ENCODE data around the gene AOX1.

AOX1 gene

DNA sequence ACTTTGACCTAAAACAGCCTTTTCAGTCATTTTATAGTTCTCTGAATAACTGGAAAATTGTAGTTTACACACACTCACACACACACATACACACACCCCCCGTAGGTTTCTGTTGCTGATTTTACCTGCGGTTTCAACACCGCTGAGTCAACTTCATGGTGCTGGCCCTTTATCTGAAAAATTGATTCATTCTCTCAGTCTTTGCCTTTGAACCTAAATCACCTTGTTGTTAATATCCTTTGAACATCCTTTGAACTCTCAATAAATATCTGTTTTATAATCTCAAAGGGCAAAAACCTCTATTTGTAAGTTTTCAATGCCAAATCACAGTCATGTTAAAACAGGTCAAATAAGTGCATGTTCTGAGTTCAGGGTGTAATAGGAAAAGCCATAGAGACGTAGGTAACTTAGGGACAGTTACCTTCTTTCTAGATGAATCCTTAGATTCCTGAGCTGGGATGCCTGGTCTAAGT lies 116.9 kb downstream of the AOX1 start:
- no peaks in the 10 kb centered on the region for H3K36me3 ChIP-seq (replicated peaks)
- no peak overlapping the region for H3K27ac ChIP-seq
- H3K27me3 ChIP-seq (replicated peaks), result no peaks in the 10 kb centered on the region
- no peak overlapping the region for H3K4me3 ChIP-seq (ENCODE audit: low read depth, low read length)
- TF ChIP-seq, protein P1, sequence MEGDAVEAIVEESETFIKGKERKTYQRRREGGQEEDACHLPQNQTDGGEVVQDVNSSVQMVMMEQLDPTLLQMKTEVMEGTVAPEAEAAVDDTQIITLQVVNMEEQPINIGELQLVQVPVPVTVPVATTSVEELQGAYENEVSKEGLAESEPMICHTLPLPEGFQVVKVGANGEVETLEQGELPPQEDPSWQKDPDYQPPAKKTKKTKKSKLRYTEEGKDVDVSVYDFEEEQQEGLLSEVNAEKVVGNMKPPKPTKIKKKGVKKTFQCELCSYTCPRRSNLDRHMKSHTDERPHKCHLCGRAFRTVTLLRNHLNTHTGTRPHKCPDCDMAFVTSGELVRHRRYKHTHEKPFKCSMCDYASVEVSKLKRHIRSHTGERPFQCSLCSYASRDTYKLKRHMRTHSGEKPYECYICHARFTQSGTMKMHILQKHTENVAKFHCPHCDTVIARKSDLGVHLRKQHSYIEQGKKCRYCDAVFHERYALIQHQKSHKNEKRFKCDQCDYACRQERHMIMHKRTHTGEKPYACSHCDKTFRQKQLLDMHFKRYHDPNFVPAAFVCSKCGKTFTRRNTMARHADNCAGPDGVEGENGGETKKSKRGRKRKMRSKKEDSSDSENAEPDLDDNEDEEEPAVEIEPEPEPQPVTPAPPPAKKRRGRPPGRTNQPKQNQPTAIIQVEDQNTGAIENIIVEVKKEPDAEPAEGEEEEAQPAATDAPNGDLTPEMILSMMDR (IDR thresholded peaks at IDR 0.05; ENCODE audit: low read depth, low read length, missing control alignments), result no peak
- DNase-seq, result no peak
- in situ Hi-C loops (cut with HindIII; ENCODE audit: low pct_ligation_motif_present, low sequenced_read_pairs), result no loop called here

DNA sequence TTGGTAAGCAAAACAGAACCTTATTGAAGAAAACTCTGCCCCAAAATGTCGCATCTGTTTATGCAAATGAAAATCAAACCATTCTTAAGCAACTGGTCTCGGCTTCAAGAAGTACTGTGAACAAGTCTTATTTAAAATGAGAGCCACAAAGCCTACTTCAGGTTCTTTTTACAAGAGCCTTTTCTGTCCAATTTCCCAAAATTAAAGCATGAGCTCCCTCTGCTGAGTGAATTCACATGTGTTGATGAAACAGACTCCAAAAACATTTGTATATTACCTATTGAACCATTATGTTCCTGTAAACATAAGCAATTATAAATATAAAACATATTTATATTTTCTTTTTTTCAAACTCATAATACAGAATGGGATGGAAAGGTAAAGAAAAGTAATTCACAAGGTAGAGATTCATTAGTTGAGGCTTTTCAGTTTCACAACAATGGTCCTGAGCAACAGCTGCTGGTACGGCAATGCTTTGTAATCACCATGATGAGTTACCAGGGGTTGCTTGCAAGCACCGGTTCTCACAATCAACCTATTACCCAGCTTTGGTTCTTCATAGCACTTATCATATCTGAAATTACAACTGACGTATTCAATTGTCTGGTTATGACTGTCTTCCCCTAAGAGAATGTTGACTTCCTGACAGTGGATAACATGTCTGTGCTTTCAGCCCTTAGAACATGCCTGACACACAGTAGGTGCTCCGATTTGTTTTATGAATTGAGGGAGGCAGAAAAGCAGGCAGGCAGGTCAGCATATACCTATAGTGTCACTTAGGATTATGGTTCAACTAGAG lies 117.5 kb downstream of the AOX1 start:
- peak; percentile 67 for DNase-seq

DNA sequence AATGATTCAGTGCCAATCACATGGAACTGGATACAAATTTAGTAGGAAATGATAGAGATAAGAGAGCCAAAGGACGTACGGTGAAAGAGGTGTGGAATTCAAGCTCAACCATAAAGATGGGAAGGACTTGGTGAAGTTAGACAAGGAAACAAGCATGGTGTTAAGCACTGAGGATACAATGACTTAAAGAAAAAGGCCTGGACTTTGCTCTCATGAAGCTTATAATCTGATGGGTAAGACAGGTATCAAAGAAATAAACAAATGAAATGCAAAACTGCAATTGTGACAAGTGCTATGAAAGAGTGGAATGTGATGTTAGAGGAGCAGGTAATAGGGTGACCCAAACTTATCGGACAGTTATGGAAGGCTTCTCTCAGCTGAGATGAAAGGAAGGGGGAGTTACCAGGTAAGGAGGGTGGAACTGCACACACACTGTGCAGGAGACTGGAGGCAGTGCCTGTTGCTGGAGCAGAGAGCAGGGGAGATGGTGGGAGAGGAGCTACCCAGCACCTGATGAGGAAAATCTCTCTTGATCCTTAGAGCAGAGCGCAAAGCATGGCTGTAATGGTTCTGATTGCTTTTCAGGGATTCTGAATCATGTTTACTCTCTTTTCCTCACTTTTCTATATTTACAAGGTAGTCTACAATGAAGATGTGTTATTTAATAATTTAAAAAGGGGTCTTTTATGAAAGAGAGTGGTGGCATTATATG lies 118.3 kb downstream of the AOX1 start:
- DNase-seq, result no peak
- no peaks in the 10 kb centered on the region for H3K27me3 ChIP-seq (replicated peaks)
- no peaks in the 10 kb centered on the region for H3K36me3 ChIP-seq (replicated peaks)
- TF ChIP-seq, protein P1 (IDR thresholded peaks at IDR 0.05; ENCODE audit: low read depth, low read length, missing control alignments), result no peak
- in situ Hi-C loops (cut with HindIII; ENCODE audit: low pct_ligation_motif_present, low sequenced_read_pairs), result no loop called here
- H3K27ac ChIP-seq, result no peak overlapping the region
- no peak overlapping the region for H3K4me3 ChIP-seq (ENCODE audit: low read depth, low read length)

More for the DNA sequence above, 117.5 kb downstream of the AOX1 start:
- H3K4me3 ChIP-seq (ENCODE audit: low read depth, low read length), result no peak overlapping the region
- no peaks in the 10 kb centered on the region for H3K27me3 ChIP-seq (replicated peaks)
- in situ Hi-C loops (cut with HindIII; ENCODE audit: low pct_ligation_motif_present, low sequenced_read_pairs), result no loop called here
- TF ChIP-seq, protein P1 (IDR thresholded peaks at IDR 0.05; ENCODE audit: low read depth, low read length, missing control alignments), result peak; percentile 45
- H3K27ac ChIP-seq, result no peak overlapping the region
- no peaks in the 10 kb centered on the region for H3K36me3 ChIP-seq (replicated peaks)

DNA sequence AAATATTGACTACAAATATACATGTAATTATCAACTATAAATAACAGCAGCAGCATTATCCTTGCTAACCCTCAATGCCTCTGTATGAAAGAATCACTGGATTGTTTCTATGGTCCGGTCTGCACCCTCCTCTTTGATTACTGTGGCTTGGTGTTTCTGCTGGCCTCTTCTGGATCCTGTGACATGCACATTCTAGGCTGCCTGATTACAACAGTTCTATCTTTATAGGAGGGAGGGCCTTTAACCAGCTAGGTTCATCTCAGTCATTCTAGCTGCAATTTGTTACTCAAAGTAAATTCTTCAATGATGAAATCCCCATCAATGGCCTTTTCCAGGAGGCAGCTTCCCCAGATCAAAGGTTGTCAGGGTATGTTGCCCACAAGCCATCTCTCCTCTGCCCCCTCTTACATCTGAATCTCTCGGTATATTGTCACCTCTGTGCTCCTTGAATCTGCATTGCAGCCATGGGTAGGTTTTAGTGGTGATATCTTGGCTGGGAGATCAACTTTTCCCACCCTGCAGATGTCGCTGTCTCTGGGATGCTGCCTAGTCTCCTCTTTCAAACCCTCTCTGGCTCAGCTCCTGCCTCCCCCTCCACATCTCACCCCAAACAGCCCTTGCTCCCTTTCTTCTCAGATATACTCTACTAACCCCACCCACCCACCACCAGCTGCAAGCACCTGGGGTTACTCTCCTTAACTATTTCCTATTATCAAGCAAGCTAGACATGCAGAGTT lies 119.7 kb downstream of the AOX1 start:
- peak; percentile 36 for DNase-seq
- in situ Hi-C loops (cut with HindIII; ENCODE audit: low pct_ligation_motif_present, low sequenced_read_pairs), result no loop called here
- TF ChIP-seq, protein P1 (IDR thresholded peaks at IDR 0.05; ENCODE audit: low read depth, low read length, missing control alignments), result peak; percentile 63
- Histone ChIP-seq H3K4me3 (ENCODE audit: low read depth, low read length) (no peak overlapping the region), H3K27ac (no peak overlapping the region), H3K27me3 (replicated peaks) (no peaks in the 10 kb centered on the region), H3K36me3 (replicated peaks) (no peaks in the 10 kb centered on the region)

DNA sequence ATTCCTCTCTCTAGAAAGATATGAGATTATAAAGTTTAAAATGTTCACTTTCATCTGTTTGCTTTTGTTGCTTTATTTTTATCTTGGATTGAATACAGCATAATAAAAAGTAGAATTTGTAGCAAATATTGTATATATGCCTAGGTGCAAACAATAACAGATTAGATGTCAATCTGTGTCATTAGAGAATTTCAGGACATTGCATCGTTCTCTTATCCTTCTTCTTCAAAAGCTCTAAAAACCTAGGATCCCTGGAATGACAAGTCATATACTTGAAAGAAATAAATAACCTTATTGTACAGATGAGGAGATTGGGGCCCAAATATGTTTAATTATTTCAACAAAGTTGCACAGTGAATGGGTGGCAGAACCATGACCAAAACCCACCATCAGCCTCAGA lies 123.1 kb downstream of the AOX1 start:
- in situ Hi-C loops (cut with HindIII; ENCODE audit: low pct_ligation_motif_present, low sequenced_read_pairs), result no loop called here
- TF ChIP-seq, protein P1 (IDR thresholded peaks at IDR 0.05; ENCODE audit: low read depth, low read length, missing control alignments), result no peak

More for the DNA sequence above, 123.1 kb downstream of the AOX1 start:
- no peaks in the 10 kb centered on the region for H3K27me3 ChIP-seq (replicated peaks)
- no peak for DNase-seq
- no peak overlapping the region for H3K4me3 ChIP-seq (ENCODE audit: low read depth, low read length)
- no peaks in the 10 kb centered on the region for H3K36me3 ChIP-seq (replicated peaks)
- H3K27ac ChIP-seq, result no peak overlapping the region
